Osteoblast (primary cell): ENCODE measurements around the gene HMGB3. TPM values are rescaled to one million over a fixed set of nuclear protein-coding genes. Genes with fewer than 3 reads are reported as not detected.
A peak's percentile ranks its signal among the peaks of the same experiment; 100 is the strongest.

Source experiments
- DNase-seq: peaks from one replicate; pipeline ENCODE4 v3.0.0; 2011; ENCODE audit warnings: low spot score, mixed read lengths; ENCODE audit not compliant: insufficient read length; ENCODE audit errors: missing footprints
- H2AFZ ChIP-seq: 2 replicates; pipeline ENCODE4 v1.6.0; 2011; ENCODE audit warnings: mild to moderate bottlenecking, low read length
- H3K27ac ChIP-seq: 2 replicates; pipeline ENCODE4 v1.5.1; 2011; ENCODE audit warnings: mild to moderate bottlenecking, low read depth, low read length, moderate library complexity
- H3K27me3 ChIP-seq: 2 replicates; pipeline ENCODE4 v1.6.0; 2012; ENCODE audit warnings: mild to moderate bottlenecking, control low read depth, inconsistent platforms, low read length, moderate library complexity; ENCODE audit not compliant: insufficient read depth
- H3K36me3 ChIP-seq: 2 replicates; pipeline ENCODE4 v1.5.1; 2011; ENCODE audit warnings: mild to moderate bottlenecking, low read length, control low read depth, moderate library complexity; ENCODE audit not compliant: insufficient read depth
- H3K4me1 ChIP-seq: 2 replicates; pipeline ENCODE4 v1.5.1; 2011; ENCODE audit warnings: mild to moderate bottlenecking, low read length, control low read depth, moderate library complexity; ENCODE audit not compliant: insufficient read depth
- H3K4me2 ChIP-seq: 2 replicates; pipeline ENCODE4 v1.6.0; 2011; ENCODE audit warnings: mild to moderate bottlenecking, low read length; ENCODE audit not compliant: insufficient read depth
- H3K4me3 ChIP-seq: fragments of 200-600 bp; sonication (generic); 3 replicates; pipeline ENCODE4 v1.5.1; 2012; ENCODE audit warnings: mild to moderate bottlenecking, low read length, inconsistent platforms; ENCODE audit not compliant: insufficient read depth
- H3K79me2 ChIP-seq: 2 replicates; pipeline ENCODE4 v1.6.0; 2012; ENCODE audit warnings: mild to moderate bottlenecking, low read length, control low read depth, inconsistent platforms; ENCODE audit not compliant: insufficient read depth
- H3K9me3 ChIP-seq: 2 replicates; pipeline ENCODE4 v1.5.1; 2011; ENCODE audit warnings: low read depth, low read length, control low read depth
- H4K20me1 ChIP-seq: 2 replicates; pipeline ENCODE4 v1.6.0; 2012; ENCODE audit warnings: mild to moderate bottlenecking, low read length, control low read depth; ENCODE audit not compliant: insufficient read depth
- total RNA-seq: library from RNA; depleted of rRNA; stranded (reverse); fragments of >200 nt; gene quantifications from 2 replicates; pipeline ENCODE4 v1.2.3, GENCODE V29; 2012
- TF ChIP-seq, protein P1 (sequence below): IDR thresholded peaks from 2 replicates; pipeline ENCODE4 v1.5.1; 2011; ENCODE audit warnings: mild to moderate bottlenecking, low read depth, low read length, moderate library complexity; ENCODE audit errors: extremely low read depth

HMGB3 gene
- total RNA-seq, 1 donor = 10.5 TPM

DNA sequence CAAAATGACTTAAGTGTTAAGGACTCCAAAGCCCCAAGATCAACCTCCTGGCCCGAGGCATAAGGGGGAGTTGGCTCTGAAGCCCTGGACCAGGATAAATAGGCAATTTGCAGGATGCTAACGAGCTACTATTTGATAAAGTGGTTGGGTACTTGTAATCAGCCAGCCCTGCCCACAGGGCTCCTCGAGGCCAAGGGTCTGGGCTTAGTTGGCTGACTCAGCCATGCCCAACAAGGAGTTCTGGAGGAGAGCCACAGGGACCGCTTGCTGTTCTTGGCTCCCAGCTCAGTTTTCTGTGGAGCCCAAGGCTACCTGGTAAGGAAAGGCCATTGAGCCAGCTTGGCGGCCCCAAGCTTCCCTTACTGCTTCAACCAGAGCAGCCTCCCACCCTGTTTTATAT is 7.8 kb downstream of the HMGB3 start:
- Histone ChIP-seq H3K4me1 (no peaks in the 10 kb centered on the region), H2AFZ (no peak overlapping the region), H3K27ac (no peak overlapping the region), H3K4me3 (no peak overlapping the region), H3K9me3 (no peaks in the 10 kb centered on the region), H3K36me3 (peaks cover 4% of the 10 kb centered on the region), H3K4me2 (no peak overlapping the region), H3K79me2 (no peaks in the 10 kb centered on the region), H4K20me1 (no peaks in the 10 kb centered on the region), H3K27me3 (no peaks in the 10 kb centered on the region)
- TF ChIP-seq, protein P1, sequence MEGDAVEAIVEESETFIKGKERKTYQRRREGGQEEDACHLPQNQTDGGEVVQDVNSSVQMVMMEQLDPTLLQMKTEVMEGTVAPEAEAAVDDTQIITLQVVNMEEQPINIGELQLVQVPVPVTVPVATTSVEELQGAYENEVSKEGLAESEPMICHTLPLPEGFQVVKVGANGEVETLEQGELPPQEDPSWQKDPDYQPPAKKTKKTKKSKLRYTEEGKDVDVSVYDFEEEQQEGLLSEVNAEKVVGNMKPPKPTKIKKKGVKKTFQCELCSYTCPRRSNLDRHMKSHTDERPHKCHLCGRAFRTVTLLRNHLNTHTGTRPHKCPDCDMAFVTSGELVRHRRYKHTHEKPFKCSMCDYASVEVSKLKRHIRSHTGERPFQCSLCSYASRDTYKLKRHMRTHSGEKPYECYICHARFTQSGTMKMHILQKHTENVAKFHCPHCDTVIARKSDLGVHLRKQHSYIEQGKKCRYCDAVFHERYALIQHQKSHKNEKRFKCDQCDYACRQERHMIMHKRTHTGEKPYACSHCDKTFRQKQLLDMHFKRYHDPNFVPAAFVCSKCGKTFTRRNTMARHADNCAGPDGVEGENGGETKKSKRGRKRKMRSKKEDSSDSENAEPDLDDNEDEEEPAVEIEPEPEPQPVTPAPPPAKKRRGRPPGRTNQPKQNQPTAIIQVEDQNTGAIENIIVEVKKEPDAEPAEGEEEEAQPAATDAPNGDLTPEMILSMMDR = no peak
- peak; percentile 41 for DNase-seq

DNA sequence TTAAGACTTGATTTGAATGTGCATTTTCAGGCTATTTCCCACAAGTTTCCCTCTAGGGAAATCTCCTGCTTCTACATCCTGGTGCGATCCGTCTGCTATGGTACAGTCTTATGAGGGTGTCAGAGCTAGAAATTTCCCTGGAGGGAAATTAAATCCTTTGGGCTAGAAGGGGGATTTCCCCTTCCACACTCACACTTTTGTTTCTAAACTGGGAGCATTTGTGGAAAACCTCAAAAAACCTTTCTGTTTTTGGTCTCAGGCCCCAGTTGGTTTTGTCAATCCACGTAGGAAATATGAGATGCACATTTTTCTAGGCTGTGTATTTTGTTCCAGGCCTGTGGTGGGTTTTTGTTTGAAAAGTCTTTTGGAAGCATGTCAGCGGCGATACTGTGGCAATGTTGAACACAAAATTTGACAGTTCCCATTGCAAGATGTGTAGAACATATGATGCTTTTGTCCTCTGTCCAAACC is 17.8 kb downstream of the HMGB3 start:
- no peaks in the 10 kb centered on the region for H3K79me2 ChIP-seq

DNA sequence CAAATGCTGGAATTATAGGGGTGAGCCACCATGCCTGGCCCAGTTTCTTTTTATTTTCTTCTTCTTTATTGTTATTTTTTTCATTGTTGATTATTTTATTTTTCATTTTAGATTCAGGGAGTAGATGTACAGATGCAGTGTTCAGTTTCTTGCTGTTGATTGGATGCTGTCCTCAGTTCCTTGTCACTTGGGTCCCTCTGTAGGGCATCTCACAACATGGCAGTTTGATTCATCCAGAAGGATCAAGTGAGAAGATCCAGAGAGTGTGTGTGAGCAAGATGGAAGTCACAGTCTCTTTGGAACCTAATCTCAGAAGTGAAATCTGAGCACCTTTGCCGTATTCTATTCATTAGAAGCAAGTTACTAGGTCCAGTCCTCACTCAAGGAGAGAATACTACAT is 20.9 kb downstream of the HMGB3 start:
- no peaks in the 10 kb centered on the region for H4K20me1 ChIP-seq
- TF ChIP-seq, protein P1 = peak; percentile 33
- no peak overlapping the region for H2AFZ ChIP-seq
- no peaks in the 10 kb centered on the region for H3K27me3 ChIP-seq
- H3K27ac ChIP-seq = no peak overlapping the region
- no peaks in the 10 kb centered on the region for H3K79me2 ChIP-seq
- H3K4me3 ChIP-seq = no peak overlapping the region
- H3K36me3 ChIP-seq = no peaks in the 10 kb centered on the region
- no peaks in the 10 kb centered on the region for H3K9me3 ChIP-seq
- no peaks in the 10 kb centered on the region for H3K4me1 ChIP-seq
- H3K4me2 ChIP-seq = no peak overlapping the region
- DNase-seq = no peak

More for the DNA sequence above, 17.8 kb downstream of the HMGB3 start:
- no peaks in the 10 kb centered on the region for H3K4me1 ChIP-seq
- no peaks in the 10 kb centered on the region for H3K27me3 ChIP-seq
- no peak overlapping the region for H3K4me3 ChIP-seq
- TF ChIP-seq, protein P1 = no peak
- no peak overlapping the region for H3K4me2 ChIP-seq
- DNase-seq = no peak
- H3K36me3 ChIP-seq = no peaks in the 10 kb centered on the region
- no peaks in the 10 kb centered on the region for H3K9me3 ChIP-seq
- H4K20me1 ChIP-seq = no peaks in the 10 kb centered on the region
- H3K27ac ChIP-seq = no peak overlapping the region
- no peak overlapping the region for H2AFZ ChIP-seq

DNA sequence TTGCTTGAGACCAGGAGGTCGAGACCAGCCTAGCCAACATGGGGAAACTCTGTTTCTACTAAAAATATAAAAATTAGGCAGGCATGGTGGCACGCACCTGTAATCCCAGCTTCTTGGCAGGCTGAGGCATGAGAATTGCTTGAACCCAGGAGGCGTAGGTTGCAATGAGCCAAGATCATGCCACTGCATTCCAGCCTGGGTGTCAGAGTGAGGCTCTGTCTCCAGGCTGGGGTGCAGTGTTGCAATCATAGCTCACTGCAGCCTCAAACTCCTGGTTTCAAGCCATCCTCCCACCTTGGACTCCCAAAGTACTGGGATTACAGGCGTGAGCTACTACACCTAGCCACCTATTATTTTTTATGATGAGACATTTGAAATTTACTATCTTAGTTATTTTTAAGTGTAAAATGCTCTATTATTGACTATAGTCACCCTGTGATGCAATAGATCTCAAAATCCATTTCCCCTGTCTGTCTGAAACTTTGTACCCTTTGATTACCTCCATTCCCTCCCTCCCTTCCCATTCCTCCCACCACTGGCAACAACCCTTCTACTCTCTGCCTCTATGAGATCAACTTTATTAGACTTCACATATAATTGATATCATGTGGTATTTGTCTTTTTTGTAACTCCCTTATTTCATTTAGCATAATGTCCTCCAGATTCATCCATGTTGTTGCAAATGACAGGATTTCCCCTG is 23.4 kb downstream of the HMGB3 start:
- DNase-seq = no peak
- no peaks in the 10 kb centered on the region for H3K36me3 ChIP-seq
- H2AFZ ChIP-seq = no peak overlapping the region
- no peaks in the 10 kb centered on the region for H3K27me3 ChIP-seq
- no peak overlapping the region for H3K27ac ChIP-seq
- no peaks in the 10 kb centered on the region for H3K9me3 ChIP-seq
- no peak overlapping the region for H3K4me3 ChIP-seq
- H3K79me2 ChIP-seq = no peaks in the 10 kb centered on the region
- H3K4me2 ChIP-seq = no peak overlapping the region
- TF ChIP-seq, protein P1 = no peak
- H4K20me1 ChIP-seq = no peaks in the 10 kb centered on the region
- H3K4me1 ChIP-seq = no peaks in the 10 kb centered on the region
